H1 (cell line): ENCODE data around the gene GRAMD2A. TPM values are rescaled to one million over a fixed set of nuclear protein-coding genes. Genes with fewer than 3 reads are reported as not detected.

Source experiments
- CTCF ChIA-PET: fragments of 300-600 bp; sonication (Branson Sonifier 250); formaldehyde crosslinking; loops from one replicate; lab custom pipeline; 2021; ENCODE audit not compliant: partially characterized antibody; lab: Charles Lee
- POLR2A ChIA-PET: fragments of 300-600 bp; sonication (Branson Sonifier 250); formaldehyde crosslinking; loops from one replicate; lab custom pipeline; 2021; ENCODE audit warnings: inconsistent platforms; ENCODE audit not compliant: partially characterized antibody; lab: Charles Lee
- DNase-seq, 2 experiments: peaks; one replicate each; pipeline versions ENCODE4 v3.0.0 to v3.0.0-alpha.2; 2010 to 2022; ENCODE audit warnings: low spot score in 2 of 2, low read depth in 1 of 2, mixed read lengths in 1 of 2
- FAIRE-seq: peaks from 2 replicates; lab custom pipeline; 2011; peaks lifted over from hg19 to GRCh38; lab: Jason Lieb, UNC
- H2AFZ ChIP-seq: 2 replicates; pipeline ENCODE4 v1.8.1; 2012; ENCODE audit warnings: low read length, inconsistent platforms
- H2AK5ac ChIP-seq: 2 replicates; pipeline ENCODE4 v1.6.1; 2013; ENCODE audit warnings: low read depth, low read length
- H2BK120ac ChIP-seq: replicated peaks from 2 replicates; pipeline ENCODE3; 2013; ENCODE audit warnings: low read depth, low read length, inconsistent platforms
- H2BK12ac ChIP-seq: 2 replicates; pipeline ENCODE4 v1.6.1; 2013; ENCODE audit warnings: low read depth, low read length
- H2BK15ac ChIP-seq: 2 replicates; pipeline ENCODE4 v1.6.1; 2013; ENCODE audit warnings: low read length
- H2BK20ac ChIP-seq: 2 replicates; pipeline ENCODE4 v1.6.1; 2013; ENCODE audit warnings: low read length
- H2BK5ac ChIP-seq: 2 replicates; pipeline ENCODE4 v1.6.1; 2013; ENCODE audit warnings: low read depth, low read length
- H3K14ac ChIP-seq: 2 replicates; pipeline ENCODE4 v1.6.1; 2013; ENCODE audit warnings: inconsistent platforms; ENCODE audit not compliant: insufficient read length
- H3K18ac ChIP-seq: 2 replicates; pipeline ENCODE4 v1.6.1; 2013; ENCODE audit warnings: low read length; ENCODE audit errors: extremely low read depth
- H3K23ac ChIP-seq: 2 replicates; pipeline ENCODE4 v1.6.1; 2013; ENCODE audit warnings: inconsistent platforms; ENCODE audit not compliant: insufficient read length
- H3K23me2 ChIP-seq: 2 replicates; pipeline ENCODE4 v1.6.1; 2013; ENCODE audit warnings: low read depth, low read length
- H3K27ac ChIP-seq: 2 replicates; pipeline ENCODE4 v1.6.1; 2011; ENCODE audit warnings: low read depth, low read length, inconsistent platforms
- H3K27me3 ChIP-seq, 4 experiments: replicated peaks in 1 of 4; 1 replicate in 1 of 4; 2 replicates in 3 of 4; pipeline versions ENCODE4 v1.6.1 to v1.8.1; 2011 to 2013; ENCODE audit warnings: low read length in 3 of 4, mild to moderate bottlenecking in 3 of 4, inconsistent platforms in 2 of 4, mixed read lengths in 2 of 4, moderate library complexity in 1 of 4; ENCODE audit not compliant: control insufficient read depth in 3 of 4, insufficient read depth in 3 of 4; ENCODE audit errors: extremely low read depth in 1 of 4
- H3K36me3 ChIP-seq, 4 experiments: 2 replicates each; pipeline versions ENCODE4 v1.6.1 to v1.8.1; 2011 to 2013; ENCODE audit warnings: mild to moderate bottlenecking in 4 of 4, low read length in 3 of 4, moderate library complexity in 2 of 4, control low read depth in 1 of 4, inconsistent platforms in 1 of 4; ENCODE audit not compliant: insufficient read depth in 4 of 4, control insufficient read depth in 2 of 4
- H3K4ac ChIP-seq: replicated peaks from 2 replicates; pipeline ENCODE3; 2013; ENCODE audit warnings: low read length, low read depth, mixed read lengths, inconsistent platforms; ENCODE audit not compliant: insufficient read length
- H3K4me1 ChIP-seq, 4 experiments: replicated peaks in 1 of 4; 1 replicate in 1 of 4; 2 replicates in 3 of 4; pipeline versions ENCODE4 v1.6.1 to v1.8.1; 2011 to 2013; ENCODE audit warnings: low read length in 3 of 4, inconsistent platforms in 2 of 4, mixed read lengths in 1 of 4; ENCODE audit not compliant: insufficient read depth in 4 of 4, control insufficient read depth in 3 of 4
- H3K4me2 ChIP-seq, 2 experiments: 2 replicates each; pipeline versions ENCODE4 v1.6.1 to v1.8.1; 2011 to 2013; ENCODE audit warnings: low read depth in 2 of 2, low read length in 2 of 2, control low read depth in 1 of 2, inconsistent platforms in 1 of 2, mild to moderate bottlenecking in 1 of 2; ENCODE audit not compliant: insufficient read depth in 1 of 2
- H3K4me3 ChIP-seq, 4 experiments: fragments of 200-600, 300-600 bp in 1 of 4; sonication (generic), shearing (Covaris generic), sonication (Bioruptor Twin) in 1 of 4; 2 replicates each; pipeline versions ENCODE4 v1.5.1 to v1.8.1; 2011 to 2016; ENCODE audit warnings: low read length in 4 of 4, low read depth in 3 of 4, control low read depth in 2 of 4, inconsistent platforms in 2 of 4, mild to moderate bottlenecking in 2 of 4, mixed read lengths in 1 of 4, moderate library complexity in 1 of 4; ENCODE audit not compliant: insufficient read depth in 2 of 4; ENCODE audit errors: extremely low read depth in 1 of 4
- H3K56ac ChIP-seq: replicated peaks from 2 replicates; pipeline ENCODE3; 2013; ENCODE audit warnings: low read depth, mild to moderate bottlenecking, mixed read lengths, low read length, inconsistent platforms; ENCODE audit not compliant: insufficient read length
- H3K79me1 ChIP-seq: 2 replicates; pipeline ENCODE4 v1.6.1; 2013; ENCODE audit warnings: low read depth, low read length, control low read depth
- H3K79me2 ChIP-seq, 2 experiments: 2 replicates each; pipeline versions ENCODE4 v1.6.1 to v1.8.1; 2012 to 2013; ENCODE audit warnings: low read length in 2 of 2, mild to moderate bottlenecking in 2 of 2, inconsistent platforms in 1 of 2; ENCODE audit not compliant: insufficient read depth in 2 of 2, control insufficient read depth in 1 of 2
- H3K9ac ChIP-seq, 4 experiments: replicated peaks in 1 of 4; 1 replicate in 1 of 4; 2 replicates in 3 of 4; pipeline versions ENCODE4 v1.6.1 to v1.8.1; 2011 to 2013; ENCODE audit warnings: low read depth in 3 of 4, low read length in 3 of 4, control low read depth in 2 of 4, mild to moderate bottlenecking in 2 of 4, moderate library complexity in 2 of 4, inconsistent platforms in 1 of 4; ENCODE audit errors: extremely low read depth in 1 of 4
- H3K9me3 ChIP-seq, 2 experiments: 2 replicates each; pipeline versions ENCODE4 v1.6.1 to v1.8.1; 2012 to 2013; ENCODE audit warnings: mild to moderate bottlenecking in 2 of 2, moderate library complexity in 2 of 2, control low read depth in 1 of 2, inconsistent platforms in 1 of 2, low read depth in 1 of 2, low read length in 1 of 2, mixed read lengths in 1 of 2; ENCODE audit not compliant: insufficient read depth in 2 of 2
- H4K20me1 ChIP-seq, 2 experiments: replicated peaks in 1 of 2; 2 replicates each; pipeline versions ENCODE3 to v1.8.1; 2011 to 2013; ENCODE audit warnings: inconsistent platforms in 2 of 2, low read length in 2 of 2, mild to moderate bottlenecking in 1 of 2; ENCODE audit not compliant: insufficient read depth in 2 of 2, control insufficient read depth in 1 of 2
- H4K5ac ChIP-seq: 2 replicates; pipeline ENCODE4 v1.6.1; 2013; ENCODE audit warnings: low read length, low read depth, mixed read lengths, inconsistent platforms; ENCODE audit not compliant: insufficient read length
- H4K8ac ChIP-seq: 2 replicates; pipeline ENCODE4 v1.8.0; 2013; ENCODE audit warnings: mild to moderate bottlenecking, moderate library complexity, low read length, inconsistent platforms; ENCODE audit not compliant: insufficient read depth; ENCODE audit errors: extremely low read depth
- H4K91ac ChIP-seq: replicated peaks from 2 replicates; pipeline ENCODE3; 2013; ENCODE audit warnings: low read length, mixed read lengths, inconsistent platforms; ENCODE audit not compliant: insufficient read length
- ASH2L ChIP-seq: fragments of 200-600, 300-600 bp; sonication (generic); IDR thresholded peaks from one replicate; pipeline ENCODE4 v1.7.1; 2017; ENCODE audit warnings: low read length
- BCL11A ChIP-seq, 2 experiments: IDR thresholded peaks; one replicate each; pipeline ENCODE4 v1.6.1; 2011; ENCODE audit warnings: low read depth in 2 of 2, low read length in 2 of 2, mild to moderate bottlenecking in 2 of 2
- EGR1 ChIP-seq: IDR thresholded peaks from 2 replicates; pipeline ENCODE4 v1.6.1; 2011; ENCODE audit warnings: low read depth, low read length, borderline replicate concordance
- KDM5A ChIP-seq: fragments of 200-600 bp; IDR thresholded peaks from 2 replicates; pipeline ENCODE4 v1.7.1; 2012; ENCODE audit warnings: mild to moderate bottlenecking, low read length, inconsistent platforms, mixed read lengths
- WGBS, 2 experiments: shearing (Covaris generic) in 1 of 2; methylation state at CpG; one replicate each; pipeline versions ENCODE4 v1.1.6 to v1.1.7; 2013 to 2015; ENCODE audit warnings: low lambda C conversion rate in 2 of 2, mixed read lengths in 2 of 2, inconsistent platforms in 1 of 2, low coverage in 1 of 2, missing lambda C conversion rate in 1 of 2; ENCODE audit not compliant: insufficient replicate concordance in 2 of 2, insufficient coverage in 1 of 2, insufficient read length in 1 of 2; ENCODE audit errors: extremely low coverage in 1 of 2, missing lambda C conversion rate in 1 of 2; 5-methylcytosine and 5-hydroxymethylcytosine counted together
- polyA plus RNA-seq, 7 experiments: library from polyadenylated mRNA; depleted of rRNA in 3 of 7; stranded (reverse) in 5 of 7; unstranded in 2 of 7; fragments of >200 nt in 5 of 7; fragments of 200-250 nt in 2 of 7; gene quantifications; 1 replicate in 5 of 7; 2 replicates in 1 of 7; 4 replicates in 1 of 7; pipeline versions ENCODE4 v1.2.1 to v1.2.3, GENCODE V29; 2011 to 2013; ENCODE audit warnings: missing spikeins in 2 of 7, mixed read lengths in 2 of 7
- total RNA-seq: library from RNA; stranded (reverse); fragmentation: NEBNext Ultra II Directional; extraction: Animal tissue kit (Norgen Biotek cat#: 25700); gene quantifications from 2 replicates; pipeline ENCODE4 v1.2.1, GENCODE V29; 2021
- TF ChIP-seq, protein P1 (sequence below): IDR thresholded peaks from 2 replicates; pipeline ENCODE4 v1.6.1; 2012; ENCODE audit warnings: inconsistent platforms
- TF ChIP-seq, protein P2 (sequence below): IDR thresholded peaks from 2 replicates; pipeline ENCODE4 v1.6.1; 2012; ENCODE audit warnings: inconsistent platforms
- TF ChIP-seq, protein P3 (sequence below), 3 experiments: IDR thresholded peaks; 1 replicate in 2 of 3; 2 replicates in 1 of 3; pipeline versions ENCODE4 v1.5.1 to v1.6.1; 2011; ENCODE audit warnings: low read length in 3 of 3, mild to moderate bottlenecking in 3 of 3, inconsistent platforms in 2 of 3, low read depth in 1 of 3, moderate library complexity in 1 of 3; ENCODE audit not compliant: insufficient read depth in 1 of 3; ENCODE audit errors: control extremely low read depth in 1 of 3

The GRAMD2A gene
- total and polyA plus RNA-seq, 2 of the 8 experiments (the other 6 are each of a cell fraction or from before 2014, with no cell fraction given) = 0.57 to 1.5 TPM

DNA sequence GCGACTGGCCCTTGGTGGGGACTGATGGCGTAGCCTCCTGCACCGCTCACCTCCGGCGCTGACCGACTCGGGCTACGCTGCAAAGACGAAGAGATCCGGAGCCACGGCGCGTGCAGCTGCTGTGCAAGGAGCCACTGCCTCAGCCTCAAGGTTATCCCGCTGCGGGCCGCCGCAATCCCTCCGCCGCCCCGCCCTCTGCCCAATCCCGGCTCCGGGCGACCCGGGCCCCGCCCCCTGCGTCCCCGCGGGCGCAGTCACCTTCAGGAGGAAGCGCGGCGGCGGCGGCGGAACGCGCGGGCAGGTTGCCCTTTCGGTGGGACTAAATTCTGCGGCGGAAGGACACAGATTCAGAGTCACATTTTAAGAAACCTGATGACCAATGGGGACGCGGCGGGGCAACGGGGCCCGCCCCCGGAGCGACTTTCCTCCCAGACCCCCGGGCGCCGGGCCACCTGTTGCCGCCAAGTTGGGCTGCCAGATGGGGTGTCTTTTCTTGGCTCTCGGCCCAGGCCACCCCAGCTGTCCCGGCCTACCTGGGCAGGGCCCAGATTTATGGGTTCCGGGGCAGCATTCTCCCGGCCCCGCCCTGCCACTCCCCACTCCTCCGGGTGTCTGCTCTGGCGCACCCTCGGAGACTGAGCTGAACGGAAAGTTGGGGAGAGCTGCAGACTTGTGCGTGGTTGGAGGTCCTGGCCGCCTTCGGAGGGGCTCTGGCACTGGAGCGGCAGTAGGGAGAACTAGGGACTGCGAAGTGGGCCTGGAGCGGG, 33.7 kb upstream of the GRAMD2A start, which contains the start of gene PKM:
TSS of gene PKM (minus strand) at position 125 of the 767 bp plus-strand sequence. CDS start 12,093 bp downstream, outside the sequence.
- H2BK5ac ChIP-seq = peak within 1 kb of the TSS; percentile 99
- peak within 1 kb of the TSS; percentile 91 for H4K91ac ChIP-seq
- FAIRE-seq (no peak), DNase-seq (peak; percentile 95 to 98)
- 0 out of 2 replicates have a peak within 1 kb of the TSS, but pooled peaks have one; percentile 46 for H2AFZ ChIP-seq
- ChIA-PET CTCF (interaction anchor here (1.0 to 1.9 kb wide), 5 partner anchors 11 to 54 kb away, joined by 3 to 11 read pairs (median 4); no protein-coding TSS in a partner anchor), POLR2A (interaction anchor here (0.7 to 4.8 kb wide), 17 partner anchors 10 to 480 kb away, joined by 3 to 66 read pairs (median 4); partner anchors contain the start of genes CELF6 and GRAMD2A)
- H3K27me3 ChIP-seq = peaks cover 2 to 32% (median 18%) of the 10 kb centered on the region in 4 experiments; a peak in 6 of 7 replicates
- H3K56ac ChIP-seq = peak within 1 kb of the TSS; percentile 54
- WGBS, 2 experiments = 1% methylated on average over 54 of the region's 67 CpGs; no CpG with 5 or more reads in 1 of the 2 experiments
- no peak within 1 kb of the TSS; the same call in 1 of the 2 replicates for H2BK20ac ChIP-seq
- 0 out of 8 replicates have a peak, but pooled peaks cover 0 to 5% (median 0%) of the 10 kb centered on the region in 4 experiments for H3K36me3 ChIP-seq
- H3K4ac ChIP-seq = peak within 1 kb of the TSS; percentile 79
- peak within 1 kb of the TSS; percentile 97 to 99 for H3K4me2 ChIP-seq
- peak within 1 kb of the TSS; percentile 93 for H2BK12ac ChIP-seq
- H3K9me3 ChIP-seq = no peaks in the 10 kb centered on the region
- H4K5ac ChIP-seq = peak within 1 kb of the TSS; percentile 70
- H3K79me1 ChIP-seq = peaks cover 5% of the 10 kb centered on the region
- no peak within 1 kb of the TSS for H3K23ac ChIP-seq
- H3K9ac ChIP-seq = peak within 1 kb of the TSS; percentile 66 to 86 (median 82)
- peaks cover 24 to 43% of the 10 kb centered on the region in 2 experiments for H3K79me2 ChIP-seq
- no peak within 1 kb of the TSS for H3K14ac ChIP-seq
- peak within 1 kb of the TSS; percentile 97 for H4K8ac ChIP-seq
- H4K20me1 ChIP-seq = peaks cover 24% of the 10 kb centered on the region in 2 experiments
- H3K18ac ChIP-seq = peak within 1 kb of the TSS; percentile 99
- no peak within 1 kb of the TSS for H2BK120ac ChIP-seq
- H3K4me3 ChIP-seq = peak within 1 kb of the TSS; percentile 67 to 99 (median 92)
- no peak within 1 kb of the TSS; the same call in 1 of the 2 replicates for H2AK5ac ChIP-seq
- H2BK15ac ChIP-seq = no peak within 1 kb of the TSS
- peak within 1 kb of the TSS; percentile 74 for H3K27ac ChIP-seq
- H3K4me1 ChIP-seq = peaks cover 3 to 25% (median 19%) of the 10 kb centered on the region in 4 experiments
- H3K23me2 ChIP-seq = peaks cover 12% of the 10 kb centered on the region
- peak; percentile 91 for TF ChIP-seq ASH2L
- TF ChIP-seq, protein P1, sequence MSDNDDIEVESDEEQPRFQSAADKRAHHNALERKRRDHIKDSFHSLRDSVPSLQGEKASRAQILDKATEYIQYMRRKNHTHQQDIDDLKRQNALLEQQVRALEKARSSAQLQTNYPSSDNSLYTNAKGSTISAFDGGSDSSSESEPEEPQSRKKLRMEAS = peak; percentile 85
- peak; percentile 42; the same call in 1 of the 2 replicates for TF ChIP-seq EGR1
- TF ChIP-seq, protein P2, sequence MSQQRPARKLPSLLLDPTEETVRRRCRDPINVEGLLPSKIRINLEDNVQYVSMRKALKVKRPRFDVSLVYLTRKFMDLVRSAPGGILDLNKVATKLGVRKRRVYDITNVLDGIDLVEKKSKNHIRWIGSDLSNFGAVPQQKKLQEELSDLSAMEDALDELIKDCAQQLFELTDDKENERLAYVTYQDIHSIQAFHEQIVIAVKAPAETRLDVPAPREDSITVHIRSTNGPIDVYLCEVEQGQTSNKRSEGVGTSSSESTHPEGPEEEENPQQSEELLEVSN = peak; percentile 53; the same call in 1 of the 2 replicates
- TF ChIP-seq, protein P3, sequence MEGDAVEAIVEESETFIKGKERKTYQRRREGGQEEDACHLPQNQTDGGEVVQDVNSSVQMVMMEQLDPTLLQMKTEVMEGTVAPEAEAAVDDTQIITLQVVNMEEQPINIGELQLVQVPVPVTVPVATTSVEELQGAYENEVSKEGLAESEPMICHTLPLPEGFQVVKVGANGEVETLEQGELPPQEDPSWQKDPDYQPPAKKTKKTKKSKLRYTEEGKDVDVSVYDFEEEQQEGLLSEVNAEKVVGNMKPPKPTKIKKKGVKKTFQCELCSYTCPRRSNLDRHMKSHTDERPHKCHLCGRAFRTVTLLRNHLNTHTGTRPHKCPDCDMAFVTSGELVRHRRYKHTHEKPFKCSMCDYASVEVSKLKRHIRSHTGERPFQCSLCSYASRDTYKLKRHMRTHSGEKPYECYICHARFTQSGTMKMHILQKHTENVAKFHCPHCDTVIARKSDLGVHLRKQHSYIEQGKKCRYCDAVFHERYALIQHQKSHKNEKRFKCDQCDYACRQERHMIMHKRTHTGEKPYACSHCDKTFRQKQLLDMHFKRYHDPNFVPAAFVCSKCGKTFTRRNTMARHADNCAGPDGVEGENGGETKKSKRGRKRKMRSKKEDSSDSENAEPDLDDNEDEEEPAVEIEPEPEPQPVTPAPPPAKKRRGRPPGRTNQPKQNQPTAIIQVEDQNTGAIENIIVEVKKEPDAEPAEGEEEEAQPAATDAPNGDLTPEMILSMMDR (IDR thresholded peaks at IDR 0.05; ENCODE audit: control extremely low read depth in 1 of 3, insufficient read depth in 1 of 3, low read depth in 1 of 3, low read length in 3 of 3) = no peak
- no peak for TF ChIP-seq BCL11A (IDR thresholded peaks at IDR 0.05; ENCODE audit: low read depth in 2 of 2, low read length in 2 of 2)
- no peak for TF ChIP-seq KDM5A
